HG03378 (cell line): ENCODE measurements around the gene TEAD4.

Source experiments
- ATAC-seq: cut with Tn5 transposase; IDR thresholded peaks from one replicate; pipeline ENCODE4 v1.9.1; 2021; ENCODE audit warnings: mild to moderate bottlenecking, moderate library complexity; ENCODE audit not compliant: unreplicated experiment

Gene TEAD4

GRCh38 chr12:2960390-2960956 lies 1.3 kb downstream of the TEAD4 start:
- ATAC-seq: no peak

- ATAC-seq: no peak
These were observed 1.9 kb downstream of the TEAD4 start for GRCh38 chr12:2960996-2961616.

- no peak for ATAC-seq
These were observed 2.5 kb downstream of the TEAD4 start for GRCh38 chr12:2961705-2962104.

GRCh38 chr12:2963154-2963759 lies 4.1 kb downstream of the TEAD4 start:
- ATAC-seq: no peak

GRCh38 chr12:2963760-2964292 lies 4.6 kb downstream of the TEAD4 start:
- no peak for ATAC-seq

GRCh38 chr12:2967651-2968050 lies 8.5 kb downstream of the TEAD4 start:
- no peak for ATAC-seq

- ATAC-seq: no peak
These were observed 11.5 kb downstream of the TEAD4 start for GRCh38 chr12:2970744-2971143.

GRCh38 chr12:2973566-2973965 lies 14.4 kb downstream of the TEAD4 start:
- no peak for ATAC-seq

GRCh38 chr12:2974560-2974971 lies 15.4 kb downstream of the TEAD4 start:
- ATAC-seq: no peak

GRCh38 chr12:2976581-2976996 lies 17.4 kb downstream of the TEAD4 start:
- no peak for ATAC-seq

- ATAC-seq: no peak
These were observed 18.6 kb downstream of the TEAD4 start for GRCh38 chr12:2977776-2978175.

- no peak for ATAC-seq
These were observed 20.6 kb downstream of the TEAD4 start for GRCh38 chr12:2979806-2980205.

- no peak for ATAC-seq
These were observed 21.4 kb downstream of the TEAD4 start for GRCh38 chr12:2980630-2981029.

- no peak for ATAC-seq
These were observed 23.2 kb downstream of the TEAD4 start for GRCh38 chr12:2982361-2982760.

GRCh38 chr12:2984249-2984648 lies 25.1 kb downstream of the TEAD4 start:
- ATAC-seq: no peak

GRCh38 chr12:2984698-2985097 lies 25.5 kb downstream of the TEAD4 start:
- no peak for ATAC-seq

- no peak for ATAC-seq
These were observed 27.7 kb downstream of the TEAD4 start for GRCh38 chr12:2986876-2987275.

GRCh38 chr12:2988494-2988893 lies 29.3 kb downstream of the TEAD4 start:
- no peak for ATAC-seq

GRCh38 chr12:2992724-2993123 lies 33.5 kb downstream of the TEAD4 start:
- ATAC-seq: no peak

- no peak for ATAC-seq
These were observed 38.9 kb downstream of the TEAD4 start for GRCh38 chr12:2997989-2998670.

GRCh38 chr12:2998789-2999264 lies 39.6 kb downstream of the TEAD4 start:
- no peak for ATAC-seq
